ENCODE data around the gene PGAP1.

The PGAP1 gene

DNA sequence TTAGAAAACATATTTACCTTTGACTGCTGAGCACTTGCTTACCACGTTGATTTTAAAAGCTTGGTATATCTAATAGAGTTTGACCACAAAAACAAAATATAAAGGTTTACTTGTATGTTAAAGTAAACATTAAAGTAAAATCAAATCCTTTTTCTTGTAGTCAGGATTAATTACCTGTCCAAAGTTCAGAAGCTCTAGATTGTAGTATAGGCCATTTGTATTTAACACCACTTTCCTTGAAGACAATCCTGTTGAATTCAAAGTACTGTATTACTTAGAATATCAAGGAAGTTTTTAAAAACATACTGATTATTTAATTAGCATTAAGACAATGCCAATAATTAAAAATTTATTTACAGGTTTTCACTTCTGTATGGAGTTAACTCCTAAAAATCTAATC is 53.0 kb downstream of the PGAP1 start:
- no peak for DNase-seq (ENCODE audit: low read depth)
- no peak overlapping the region for H3K4me3 ChIP-seq (ENCODE audit: low read depth, low read length)
- TF ChIP-seq, protein P1, sequence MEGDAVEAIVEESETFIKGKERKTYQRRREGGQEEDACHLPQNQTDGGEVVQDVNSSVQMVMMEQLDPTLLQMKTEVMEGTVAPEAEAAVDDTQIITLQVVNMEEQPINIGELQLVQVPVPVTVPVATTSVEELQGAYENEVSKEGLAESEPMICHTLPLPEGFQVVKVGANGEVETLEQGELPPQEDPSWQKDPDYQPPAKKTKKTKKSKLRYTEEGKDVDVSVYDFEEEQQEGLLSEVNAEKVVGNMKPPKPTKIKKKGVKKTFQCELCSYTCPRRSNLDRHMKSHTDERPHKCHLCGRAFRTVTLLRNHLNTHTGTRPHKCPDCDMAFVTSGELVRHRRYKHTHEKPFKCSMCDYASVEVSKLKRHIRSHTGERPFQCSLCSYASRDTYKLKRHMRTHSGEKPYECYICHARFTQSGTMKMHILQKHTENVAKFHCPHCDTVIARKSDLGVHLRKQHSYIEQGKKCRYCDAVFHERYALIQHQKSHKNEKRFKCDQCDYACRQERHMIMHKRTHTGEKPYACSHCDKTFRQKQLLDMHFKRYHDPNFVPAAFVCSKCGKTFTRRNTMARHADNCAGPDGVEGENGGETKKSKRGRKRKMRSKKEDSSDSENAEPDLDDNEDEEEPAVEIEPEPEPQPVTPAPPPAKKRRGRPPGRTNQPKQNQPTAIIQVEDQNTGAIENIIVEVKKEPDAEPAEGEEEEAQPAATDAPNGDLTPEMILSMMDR (conservative IDR thresholded peaks at IDR 0.05; ENCODE audit: low read depth, low read length), result no peak

DNA sequence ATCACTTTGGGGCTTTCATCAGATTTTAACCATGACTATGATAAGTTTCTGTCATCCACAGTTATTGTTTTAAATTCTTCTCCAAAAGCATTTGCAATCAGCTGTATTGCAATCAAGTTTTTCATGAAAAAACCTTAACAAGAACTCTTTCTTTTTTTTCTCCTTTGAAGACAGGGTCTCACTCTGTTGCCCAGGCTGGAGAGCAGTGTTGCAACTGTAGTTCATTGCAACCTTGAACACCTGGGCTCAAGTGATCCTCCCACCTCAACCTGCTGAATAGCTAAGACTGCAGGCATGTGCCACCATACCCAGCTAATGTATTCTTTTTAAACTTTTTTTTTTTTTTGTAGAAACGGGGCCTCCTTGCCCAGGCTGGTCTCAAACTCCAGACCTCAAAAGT is 71.9 kb downstream of the PGAP1 start:
- DNase-seq (ENCODE audit: low read depth), result no peak
- no peak overlapping the region for H3K4me3 ChIP-seq (ENCODE audit: low read depth, low read length)
- TF ChIP-seq, protein P1 (conservative IDR thresholded peaks at IDR 0.05; ENCODE audit: low read depth, low read length), result no peak

DNA sequence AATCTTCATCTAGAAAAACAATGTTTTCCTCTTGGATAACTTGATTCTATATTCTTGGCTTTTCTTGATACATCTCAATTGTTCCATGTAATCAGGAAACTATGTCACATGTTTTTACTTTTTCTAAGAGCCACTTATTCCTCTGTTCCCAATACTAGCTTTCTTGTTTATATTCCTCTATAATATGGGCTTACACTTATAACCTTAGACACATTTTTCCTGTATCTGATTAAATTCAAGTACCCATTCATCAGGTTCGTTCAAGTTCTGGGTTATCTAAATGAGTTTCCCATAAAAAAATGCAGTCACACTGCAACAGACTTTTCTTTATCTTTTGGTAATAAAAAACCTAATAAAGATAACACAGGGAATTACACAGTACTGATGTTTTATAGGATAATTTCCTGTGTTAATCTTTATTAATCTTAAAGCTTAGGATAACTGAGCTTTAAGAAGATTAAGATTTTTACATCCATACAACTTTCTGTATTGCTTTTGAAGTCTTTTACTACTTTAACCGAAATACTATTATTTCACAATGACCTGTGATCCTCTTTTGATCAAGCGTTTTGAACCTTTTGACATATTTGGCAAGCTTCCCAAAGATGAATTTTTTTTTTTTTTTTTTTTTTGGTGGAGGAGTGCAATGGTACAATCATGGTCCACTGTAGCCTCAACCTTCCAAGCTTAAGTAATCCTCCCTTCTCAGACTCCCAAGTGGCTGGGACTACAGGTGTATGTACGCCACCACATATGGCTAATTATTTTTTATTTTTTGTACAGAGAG is 73.0 kb downstream of the PGAP1 start:
- H3K4me3 ChIP-seq (ENCODE audit: low read depth, low read length), result no peak overlapping the region
- TF ChIP-seq, protein P1 (conservative IDR thresholded peaks at IDR 0.05; ENCODE audit: low read depth, low read length), result no peak
- DNase-seq (ENCODE audit: low read depth), result no peak

DNA sequence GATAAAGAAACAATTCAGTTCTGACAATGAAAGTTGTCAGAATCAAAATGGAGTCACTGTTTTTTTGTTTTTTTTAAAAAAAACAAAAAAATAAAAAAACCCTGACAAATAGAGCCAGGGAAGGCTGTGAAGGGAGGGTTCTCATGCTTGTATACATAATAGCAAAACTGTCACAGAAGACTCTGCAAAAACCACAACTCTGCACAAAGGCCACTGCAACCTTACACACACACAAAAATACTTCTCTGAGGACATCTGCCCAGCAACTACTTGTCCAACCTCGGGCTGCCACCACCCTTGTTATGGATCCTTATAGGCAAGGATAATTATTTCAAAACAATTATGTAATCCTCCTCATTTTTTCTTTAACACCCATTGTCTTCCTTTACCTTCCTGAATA is 75.4 kb downstream of the PGAP1 start:
- TF ChIP-seq, protein P1 (conservative IDR thresholded peaks at IDR 0.05; ENCODE audit: low read depth, low read length), result no peak
- peak; percentile 16 for DNase-seq (ENCODE audit: low read depth)
- no peak overlapping the region for H3K4me3 ChIP-seq (ENCODE audit: low read depth, low read length)

DNA sequence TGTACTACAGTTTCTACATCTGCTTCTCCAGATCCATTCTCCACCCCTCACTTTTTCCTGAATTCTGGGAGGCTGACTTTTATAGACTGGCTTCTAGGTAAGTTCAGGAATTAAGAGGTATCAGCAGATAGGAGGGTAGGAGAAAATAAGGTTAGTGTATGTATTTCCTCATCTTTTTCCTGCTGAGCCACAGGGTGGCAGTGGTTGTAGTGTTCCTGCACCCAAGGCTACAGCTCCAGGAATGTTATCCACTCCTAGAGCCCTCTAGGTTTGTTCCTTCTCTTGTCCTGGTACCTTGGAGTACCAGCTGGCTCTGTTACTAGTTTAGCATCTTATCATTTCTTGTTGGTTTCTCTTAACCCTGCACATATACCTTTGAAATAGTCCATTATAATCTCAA is 76.6 kb downstream of the PGAP1 start:
- DNase-seq (ENCODE audit: low read depth), result peak; percentile 56
- no peak overlapping the region for H3K4me3 ChIP-seq (ENCODE audit: low read depth, low read length)
- TF ChIP-seq, protein P1 (conservative IDR thresholded peaks at IDR 0.05; ENCODE audit: low read depth, low read length), result peak; percentile 62

DNA sequence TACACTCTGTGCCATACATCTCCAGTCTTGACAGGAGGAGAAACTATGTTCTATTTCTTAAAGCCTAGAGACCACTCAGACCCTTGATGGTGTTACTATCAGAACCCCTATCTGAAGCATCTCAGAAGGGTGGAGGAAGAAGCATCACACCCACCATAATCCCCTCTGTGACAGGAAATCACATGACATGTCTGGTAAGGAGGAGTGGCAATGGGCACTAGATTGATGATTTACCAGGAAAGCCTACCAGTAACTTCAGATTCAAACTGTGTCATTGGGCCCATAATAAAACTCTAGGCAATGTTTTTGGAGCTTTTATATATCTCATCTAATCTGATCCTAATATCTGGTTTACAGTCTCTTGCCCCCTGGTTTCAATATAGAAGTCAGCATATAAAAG is 80.2 kb downstream of the PGAP1 start:
- no peak overlapping the region for H3K4me3 ChIP-seq (ENCODE audit: low read depth, low read length)
- no peak for DNase-seq (ENCODE audit: low read depth)

More for the DNA sequence above, 80.2 kb downstream of the PGAP1 start:
- TF ChIP-seq, protein P1 (conservative IDR thresholded peaks at IDR 0.05; ENCODE audit: low read depth, low read length), result no peak

Data from choroid plexus epithelial cell (primary cell).